ENCODE measurements around the gene TMCO1.
"Not testable (repeated sequence)": the region's sequence is repeated elsewhere in the genome, so short reads cannot be mapped to it uniquely, and the experiment has no call there.

TMCO1 gene

GRCh38 chr1:165686971-165687433 lies 81.7 kb downstream of the TMCO1 start:
- no peak for DNase-seq (ENCODE audit: low read depth, low spot score)

- DNase-seq (ENCODE audit: low read depth, low spot score) = no peak
Measured at GRCh38 chr1:165686121-165686970, 82.3 kb downstream of the TMCO1 start.

- no peak for DNase-seq (ENCODE audit: low read depth, low spot score)
Measured at GRCh38 chr1:165683848-165684485, 84.7 kb downstream of the TMCO1 start.

GRCh38 chr1:165680773-165681172 lies 87.9 kb downstream of the TMCO1 start:
- DNase-seq (ENCODE audit: low read depth, low spot score) = not testable (repeated sequence)

- DNase-seq (ENCODE audit: low read depth, low spot score) = no peak
Measured at GRCh38 chr1:165680303-165680702, 88.4 kb downstream of the TMCO1 start.

- no peak for DNase-seq (ENCODE audit: low read depth, low spot score)
Measured at GRCh38 chr1:165679282-165680036, 89.2 kb downstream of the TMCO1 start.

- no peak for DNase-seq (ENCODE audit: low read depth, low spot score)
Measured at GRCh38 chr1:165678509-165678908, 90.2 kb downstream of the TMCO1 start.
